WTC11 (cell line): Measurements from ENCODE around the gene PRDX1. TPM values are rescaled to one million over a fixed set of nuclear protein-coding genes. Genes with fewer than 3 reads are reported as not detected.

Experiments
- ATAC-seq: fragments of 200-7000 bp; cut with Tn5 transposase; 2 replicates; pipeline ENCODE4 v1.10.0; 2021; ENCODE audit warnings: mild to moderate bottlenecking, moderate library complexity
- CTCF ChIA-PET: fragments of 300-600 bp; sonication (Branson Sonifier 250); formaldehyde crosslinking; loops from one replicate; lab custom pipeline; 2021; ENCODE audit warnings: antibody characterized with exemption; lab: Charles Lee
- POLR2A ChIA-PET: fragments of 350-600 bp; sonication (Branson Sonifier 250); formaldehyde crosslinking; loops from one replicate; lab custom pipeline; 2021; ENCODE audit warnings: antibody characterized with exemption; lab: Charles Lee
- DNase-seq: peaks from one replicate; pipeline ENCODE4 v3.0.0; 2021; ENCODE audit warnings: low spot score
- H3K27ac Mint-ChIP-seq: 2 replicates; pipeline ENCODE4 v1.8.0; 2021; ENCODE audit warnings: mixed read lengths
- H3K27me3 Mint-ChIP-seq: 2 replicates; pipeline ENCODE4 v1.8.0; 2021; ENCODE audit warnings: low read depth, mild to moderate bottlenecking, moderate library complexity, mixed read lengths
- H3K36me3 Mint-ChIP-seq: 2 replicates; pipeline ENCODE4 v1.8.0; 2021; ENCODE audit warnings: mixed read lengths
- H3K4me1 Mint-ChIP-seq: 2 replicates; pipeline ENCODE4 v1.8.0; 2022; ENCODE audit warnings: mixed read lengths
- H3K4me3 Mint-ChIP-seq: 2 replicates; pipeline ENCODE4 v1.8.0; 2021; ENCODE audit warnings: mild to moderate bottlenecking, moderate library complexity, mixed read lengths
- H3K9me3 Mint-ChIP-seq: 2 replicates; pipeline ENCODE4 v1.8.0; 2021; ENCODE audit warnings: mixed read lengths
- CBFB ChIP-seq: sonication (generic); formaldehyde crosslinking; IDR thresholded peaks from 2 replicates; pipeline ENCODE4 v1.8.1; 2022; ENCODE audit warnings: mild to moderate bottlenecking, low read depth, missing genetic modification reagents
- E2F1 ChIP-seq: sonication (generic); formaldehyde crosslinking; IDR thresholded peaks from 2 replicates; pipeline ENCODE4 v1.8.0; 2022; ENCODE audit warnings: mild to moderate bottlenecking, missing genetic modification reagents
- E2F4 ChIP-seq: sonication (generic); formaldehyde crosslinking; IDR thresholded peaks from 2 replicates; pipeline ENCODE4 v1.8.1; 2022; ENCODE audit warnings: low read depth, mild to moderate bottlenecking, moderate library complexity, missing genetic modification reagents, borderline replicate concordance
- ELF4 ChIP-seq: sonication (generic); formaldehyde crosslinking; IDR thresholded peaks from 2 replicates; pipeline ENCODE4 v1.8.1; 2022; ENCODE audit warnings: low read depth, mild to moderate bottlenecking, moderate library complexity, missing genetic modification reagents
- ETV6 ChIP-seq: sonication (generic); formaldehyde crosslinking; IDR thresholded peaks from 2 replicates; pipeline ENCODE4 v1.8.1; 2022; ENCODE audit warnings: mild to moderate bottlenecking, missing genetic modification reagents
- GTF2I ChIP-seq: fragments of 250-450 bp; sonication (Bioruptor Pico); conservative IDR thresholded peaks from 2 replicates; pipeline ENCODE4 v1.4.0; 2021; ENCODE audit warnings: mild to moderate bottlenecking
- IRF1 ChIP-seq: sonication (generic); formaldehyde crosslinking; IDR thresholded peaks from 2 replicates; pipeline ENCODE4 v1.8.0; 2023; ENCODE audit warnings: missing genetic modification reagents
- KAT7 ChIP-seq: sonication (generic); formaldehyde crosslinking; IDR thresholded peaks from 2 replicates; pipeline ENCODE4 v1.8.1; 2023; ENCODE audit warnings: missing genetic modification reagents, mild to moderate bottlenecking, borderline replicate concordance
- MAX ChIP-seq: sonication (generic); formaldehyde crosslinking; IDR thresholded peaks from 2 replicates; pipeline ENCODE4 v1.8.0; 2022; ENCODE audit warnings: mild to moderate bottlenecking, missing genetic modification reagents
- PRDM15 ChIP-seq: sonication (generic); formaldehyde crosslinking; IDR thresholded peaks from 2 replicates; pipeline ENCODE4 v1.8.0; 2022; ENCODE audit warnings: missing genetic modification reagents
- PREB ChIP-seq: sonication (generic); formaldehyde crosslinking; IDR thresholded peaks from 2 replicates; pipeline ENCODE4 v1.8.1; 2022; ENCODE audit warnings: mild to moderate bottlenecking, missing genetic modification reagents, moderate library complexity, borderline replicate concordance
- PRRX2 ChIP-seq: fragments of 250-450 bp; sonication (Bioruptor Pico); IDR thresholded peaks from 2 replicates; pipeline ENCODE4 v1.8.0; 2021; ENCODE audit warnings: mild to moderate bottlenecking
- STAT6 ChIP-seq: sonication (generic); formaldehyde crosslinking; conservative IDR thresholded peaks from 2 replicates; pipeline ENCODE4 v1.8.1; 2023; ENCODE audit warnings: mild to moderate bottlenecking, low read depth, missing genetic modification reagents, moderate library complexity
- USF1 ChIP-seq: sonication (generic); formaldehyde crosslinking; IDR thresholded peaks from 2 replicates; pipeline ENCODE4 v1.8.0; 2022; ENCODE audit warnings: mild to moderate bottlenecking, missing genetic modification reagents
- USF2 ChIP-seq: sonication (generic); formaldehyde crosslinking; IDR thresholded peaks from 2 replicates; pipeline ENCODE4 v1.8.1; 2023; ENCODE audit warnings: mild to moderate bottlenecking, missing genetic modification reagents, moderate library complexity
- ZNF317 ChIP-seq: sonication (generic); formaldehyde crosslinking; IDR thresholded peaks from 2 replicates; pipeline ENCODE4 v1.8.1; 2023; ENCODE audit warnings: low read depth, mild to moderate bottlenecking, moderate library complexity, missing genetic modification reagents, borderline replicate concordance
- ZNF425 ChIP-seq: fragments of 250-450 bp; sonication (Bioruptor Pico); conservative IDR thresholded peaks from 2 replicates; pipeline ENCODE4 v1.9.0; 2021; ENCODE audit warnings: mild to moderate bottlenecking
- total RNA-seq: library from RNA; stranded (reverse); gene quantifications from 3 replicates; pipeline ENCODE4 v1.2.3, GENCODE V29; 2021

Gene PRDX1
- total RNA-seq, 1 experiment from 2014 or later = 1,197 TPM

GRCh38 chr1:45550401-45551351 is 29.0 kb upstream of the PRDX1 start, which contains the start of gene AKR1A1:
AKR1A1 (plus strand) TSS chr1:45550826; CDS start chr1:45561795, 10,969 bp downstream.
- DNase-seq = peak; percentile 90
- no peaks in the 10 kb centered on the region for H3K9me3 Mint-ChIP-seq
- H3K27me3 Mint-ChIP-seq = no peaks in the 10 kb centered on the region
- ChIA-PET POLR2A (interaction anchor here (0.6 to 2.6 kb wide), 7 partner anchors 9 to 77 kb away, joined by 3 to 27 read pairs (median 3); partner anchors contain the start of gene PRDX1), CTCF (interaction anchor here (0.9 to 2.9 kb wide), 5 partner anchors 19 to 58 kb away, joined by 3 to 17 read pairs (median 4); partner anchors contain the start of genes CCDC163 and MMACHC)
- peaks cover 23% of the 10 kb centered on the region for H3K36me3 Mint-ChIP-seq
- H3K27ac Mint-ChIP-seq = peak within 1 kb of the TSS; percentile 86
- peaks cover 13% of the 10 kb centered on the region for H3K4me1 Mint-ChIP-seq
- peak; percentile 93 for ATAC-seq
- peak within 1 kb of the TSS; percentile 92 for H3K4me3 Mint-ChIP-seq
- TF ChIP-seq PRDM15 (CRISPR knock-in tag) (peak; percentile 58), CBFB (CRISPR knock-in tag) (peak; percentile 56; the same call in 1 of the 2 replicates), PREB (CRISPR knock-in tag) (0 out of 2 replicates have a peak, but pooled peaks have one; percentile 33), STAT6 (no peak), E2F1 (peak; percentile 90), IRF1 (peak; percentile 81; the same call in 1 of the 2 replicates), E2F4 (no peak), ELF4 (CRISPR knock-in tag) (0 out of 2 replicates have a peak, but pooled peaks have one; percentile 65), USF2 (CRISPR knock-in tag) (peak; percentile 95), ZNF425 (no peak), MAX (peak; percentile 99), KAT7 (CRISPR knock-in tag) (peak; percentile 83; the same call in 1 of the 2 replicates), USF1 (CRISPR knock-in tag) (peak; percentile 96), GTF2I (no peak), ZNF317 (CRISPR knock-in tag) (0 out of 2 replicates have a peak, but pooled peaks have one; percentile 47), PRRX2 (CRISPR knock-in tag) (no peak), ETV6 (CRISPR knock-in tag) (peak; percentile 98; the same call in 1 of the 2 replicates)
